Measurements from ENCODE around the gene USP5. TPM values are rescaled to one million over a fixed set of nuclear protein-coding genes. Genes with fewer than 3 reads are reported as not detected.
"Not testable (repeated sequence)": the region's sequence is repeated elsewhere in the genome, so short reads cannot be mapped to it uniquely, and the experiment has no call there.

The USP5 gene
- polyA plus RNA-seq, 1 donor from 2014 or later, result 130 TPM

GRCh38 chr12:6873094-6874014 lies 21.4 kb downstream of the USP5 start, which contains the start of gene SPSB2:
Gene SPSB2 (minus strand): TSS chr12:6873303. CDS start chr12:6872901, 402 bp downstream.
- H3K27ac ChIP-seq (ENCODE audit: low read length), result peak within 1 kb of the TSS; percentile 65
- TF ChIP-seq EP300 (conservative IDR thresholded peaks at IDR 0.05; ENCODE audit: poor library complexity, severe bottlenecking), result peak; percentile 20
- TF ChIP-seq, protein P1, sequence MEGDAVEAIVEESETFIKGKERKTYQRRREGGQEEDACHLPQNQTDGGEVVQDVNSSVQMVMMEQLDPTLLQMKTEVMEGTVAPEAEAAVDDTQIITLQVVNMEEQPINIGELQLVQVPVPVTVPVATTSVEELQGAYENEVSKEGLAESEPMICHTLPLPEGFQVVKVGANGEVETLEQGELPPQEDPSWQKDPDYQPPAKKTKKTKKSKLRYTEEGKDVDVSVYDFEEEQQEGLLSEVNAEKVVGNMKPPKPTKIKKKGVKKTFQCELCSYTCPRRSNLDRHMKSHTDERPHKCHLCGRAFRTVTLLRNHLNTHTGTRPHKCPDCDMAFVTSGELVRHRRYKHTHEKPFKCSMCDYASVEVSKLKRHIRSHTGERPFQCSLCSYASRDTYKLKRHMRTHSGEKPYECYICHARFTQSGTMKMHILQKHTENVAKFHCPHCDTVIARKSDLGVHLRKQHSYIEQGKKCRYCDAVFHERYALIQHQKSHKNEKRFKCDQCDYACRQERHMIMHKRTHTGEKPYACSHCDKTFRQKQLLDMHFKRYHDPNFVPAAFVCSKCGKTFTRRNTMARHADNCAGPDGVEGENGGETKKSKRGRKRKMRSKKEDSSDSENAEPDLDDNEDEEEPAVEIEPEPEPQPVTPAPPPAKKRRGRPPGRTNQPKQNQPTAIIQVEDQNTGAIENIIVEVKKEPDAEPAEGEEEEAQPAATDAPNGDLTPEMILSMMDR (IDR thresholded peaks at IDR 0.05; ENCODE audit: poor library complexity, severe bottlenecking), result no peak
- TF ChIP-seq POLR2AphosphoS5 (IDR thresholded peaks at IDR 0.05), result peak; percentile 39
- TF ChIP-seq RAD21 (conservative IDR thresholded peaks at IDR 0.05), result no peak
- H3K36me3 ChIP-seq (ENCODE audit: insufficient read depth, low read length), result no peaks in the 10 kb centered on the region
- no peaks in the 10 kb centered on the region for H3K79me2 ChIP-seq (replicated peaks; ENCODE audit: insufficient read depth, low read length)
- peak within 1 kb of the TSS; percentile 75 for H3K9ac ChIP-seq (ENCODE audit: low read length)
- no peaks in the 10 kb centered on the region for H3F3A ChIP-seq (ENCODE audit: insufficient read depth, low read length, poor library complexity, severe bottlenecking)
- peak within 1 kb of the TSS; percentile 86 for H3K4me2 ChIP-seq (ENCODE audit: low read length)
- H3K27me3 ChIP-seq (ENCODE audit: insufficient read depth, low read depth, low read length), result no peaks in the 10 kb centered on the region
- H3K4me3 ChIP-seq (ENCODE audit: low read length), result peak within 1 kb of the TSS; percentile 88
- H3K9me2 ChIP-seq (ENCODE audit: insufficient read depth, low read length), result no peaks in the 10 kb centered on the region
- H2AFZ ChIP-seq (ENCODE audit: low read depth, low read length), result peak within 1 kb of the TSS; percentile 40
- H4K20me1 ChIP-seq (ENCODE audit: insufficient read depth), result no peaks in the 10 kb centered on the region
- no peaks in the 10 kb centered on the region for H3K9me3 ChIP-seq (ENCODE audit: low read length)

- Histone ChIP-seq H2AFZ (ENCODE audit: low read depth, low read length) (peak overlapping the region; percentile 10), H3K4me2 (ENCODE audit: low read length) (peak overlapping the region; percentile 49), H3K9ac (ENCODE audit: low read length) (peak overlapping the region; percentile 75), H3K27ac (ENCODE audit: low read length) (peak overlapping the region; percentile 65), H3K4me3 (ENCODE audit: low read length) (peak overlapping the region; percentile 88)
- not testable (repeated sequence) for H3K27me3 ChIP-seq (ENCODE audit: insufficient read depth, low read depth, low read length); H4K20me1 ChIP-seq (ENCODE audit: insufficient read depth); H3K9me2 ChIP-seq (ENCODE audit: insufficient read depth, low read length); H3F3A ChIP-seq (ENCODE audit: insufficient read depth, low read length, poor library complexity, severe bottlenecking); H3K9me3 ChIP-seq (ENCODE audit: low read length); H3K36me3 ChIP-seq (ENCODE audit: insufficient read depth, low read length); H3K79me2 ChIP-seq (replicated peaks; ENCODE audit: insufficient read depth, low read length)
Observed at GRCh38 chr12:6874015-6874368, 22.0 kb downstream of the USP5 start.

GRCh38 chr12:6879824-6880223 lies 27.9 kb downstream of the USP5 start:
- not testable (repeated sequence) for H3K9ac ChIP-seq (ENCODE audit: low read length); H3K4me2 ChIP-seq (ENCODE audit: low read length); H2AFZ ChIP-seq (ENCODE audit: low read depth, low read length); H3F3A ChIP-seq (ENCODE audit: insufficient read depth, low read length, poor library complexity, severe bottlenecking); H3K9me3 ChIP-seq (ENCODE audit: low read length); H3K79me2 ChIP-seq (replicated peaks; ENCODE audit: insufficient read depth, low read length); H3K9me2 ChIP-seq (ENCODE audit: insufficient read depth, low read length); H4K20me1 ChIP-seq (ENCODE audit: insufficient read depth); H3K4me3 ChIP-seq (ENCODE audit: low read length); H3K27me3 ChIP-seq (ENCODE audit: insufficient read depth, low read depth, low read length); H3K27ac ChIP-seq (ENCODE audit: low read length); H3K36me3 ChIP-seq (ENCODE audit: insufficient read depth, low read length)

DNA sequence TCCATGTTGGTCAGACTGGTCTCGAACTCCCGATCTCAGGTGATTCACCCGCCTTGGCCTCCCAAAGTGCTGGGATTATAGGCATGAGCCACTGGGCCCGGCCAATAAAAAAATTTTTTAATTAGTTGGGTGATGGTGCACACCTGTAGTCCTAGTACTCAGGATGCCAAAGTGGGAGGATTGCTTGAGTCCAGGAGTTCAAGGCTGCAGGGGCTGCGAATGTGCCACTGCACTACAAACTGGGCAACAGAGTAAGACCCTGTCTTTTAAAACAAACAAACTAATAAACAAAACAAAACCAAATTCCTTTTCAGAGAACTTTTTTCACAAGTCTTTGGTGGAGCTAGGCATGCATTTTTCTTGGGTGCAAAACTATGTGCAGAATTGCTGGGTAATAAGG lies 31.3 kb downstream of the USP5 start:
- H3K27me3 ChIP-seq (ENCODE audit: insufficient read depth, low read depth, low read length), result no peaks in the 10 kb centered on the region
- TF ChIP-seq TAF1 (IDR thresholded peaks at IDR 0.05; ENCODE audit: low read depth) (no peak), MXI1 (conservative IDR thresholded peaks at IDR 0.05; ENCODE audit: poor library complexity, severe bottlenecking) (no peak), SMC3 (conservative IDR thresholded peaks at IDR 0.05; ENCODE audit: poor library complexity) (no peak), RAD21 (conservative IDR thresholded peaks at IDR 0.05) (no peak), EZH2 (IDR thresholded peaks at IDR 0.05; ENCODE audit: borderline replicate concordance, insufficient read depth, low read length, poor library complexity, severe bottlenecking) (no peak)
- TF ChIP-seq, protein P1 (IDR thresholded peaks at IDR 0.05; ENCODE audit: poor library complexity, severe bottlenecking), result no peak
- TF ChIP-seq, protein P2, sequence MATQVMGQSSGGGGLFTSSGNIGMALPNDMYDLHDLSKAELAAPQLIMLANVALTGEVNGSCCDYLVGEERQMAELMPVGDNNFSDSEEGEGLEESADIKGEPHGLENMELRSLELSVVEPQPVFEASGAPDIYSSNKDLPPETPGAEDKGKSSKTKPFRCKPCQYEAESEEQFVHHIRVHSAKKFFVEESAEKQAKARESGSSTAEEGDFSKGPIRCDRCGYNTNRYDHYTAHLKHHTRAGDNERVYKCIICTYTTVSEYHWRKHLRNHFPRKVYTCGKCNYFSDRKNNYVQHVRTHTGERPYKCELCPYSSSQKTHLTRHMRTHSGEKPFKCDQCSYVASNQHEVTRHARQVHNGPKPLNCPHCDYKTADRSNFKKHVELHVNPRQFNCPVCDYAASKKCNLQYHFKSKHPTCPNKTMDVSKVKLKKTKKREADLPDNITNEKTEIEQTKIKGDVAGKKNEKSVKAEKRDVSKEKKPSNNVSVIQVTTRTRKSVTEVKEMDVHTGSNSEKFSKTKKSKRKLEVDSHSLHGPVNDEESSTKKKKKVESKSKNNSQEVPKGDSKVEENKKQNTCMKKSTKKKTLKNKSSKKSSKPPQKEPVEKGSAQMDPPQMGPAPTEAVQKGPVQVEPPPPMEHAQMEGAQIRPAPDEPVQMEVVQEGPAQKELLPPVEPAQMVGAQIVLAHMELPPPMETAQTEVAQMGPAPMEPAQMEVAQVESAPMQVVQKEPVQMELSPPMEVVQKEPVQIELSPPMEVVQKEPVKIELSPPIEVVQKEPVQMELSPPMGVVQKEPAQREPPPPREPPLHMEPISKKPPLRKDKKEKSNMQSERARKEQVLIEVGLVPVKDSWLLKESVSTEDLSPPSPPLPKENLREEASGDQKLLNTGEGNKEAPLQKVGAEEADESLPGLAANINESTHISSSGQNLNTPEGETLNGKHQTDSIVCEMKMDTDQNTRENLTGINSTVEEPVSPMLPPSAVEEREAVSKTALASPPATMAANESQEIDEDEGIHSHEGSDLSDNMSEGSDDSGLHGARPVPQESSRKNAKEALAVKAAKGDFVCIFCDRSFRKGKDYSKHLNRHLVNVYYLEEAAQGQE (IDR thresholded peaks at IDR 0.05; ENCODE audit: borderline replicate concordance), result no peak
- no peaks in the 10 kb centered on the region for H3F3A ChIP-seq (ENCODE audit: insufficient read depth, low read length, poor library complexity, severe bottlenecking)
- H3K36me3 ChIP-seq (ENCODE audit: insufficient read depth, low read length), result no peaks in the 10 kb centered on the region
- H3K9me3 ChIP-seq (ENCODE audit: low read length), result no peaks in the 10 kb centered on the region
- H3K9me2 ChIP-seq (ENCODE audit: insufficient read depth, low read length), result no peaks in the 10 kb centered on the region
- H3K9ac ChIP-seq (ENCODE audit: low read length), result no peak overlapping the region
- H3K4me2 ChIP-seq (ENCODE audit: low read length), result no peak overlapping the region
- H3K79me2 ChIP-seq (replicated peaks; ENCODE audit: insufficient read depth, low read length), result no peaks in the 10 kb centered on the region
- H4K20me1 ChIP-seq (ENCODE audit: insufficient read depth), result no peaks in the 10 kb centered on the region
- no peak overlapping the region for H2AFZ ChIP-seq (ENCODE audit: low read depth, low read length)
- H3K27ac ChIP-seq (ENCODE audit: low read length), result no peak overlapping the region
- H3K4me3 ChIP-seq (ENCODE audit: low read length), result no peak overlapping the region
